Measurements from ENCODE around the gene LRRC59. TPM values are rescaled to one million over a fixed set of nuclear protein-coding genes. Genes with fewer than 3 reads are reported as not detected.

LRRC59 gene
- total and polyA plus RNA-seq, 2 of the 13 experiments (the other 11 are each of a cell fraction or from before 2014, with no cell fraction given), result 87.3 to 222 TPM

DNA sequence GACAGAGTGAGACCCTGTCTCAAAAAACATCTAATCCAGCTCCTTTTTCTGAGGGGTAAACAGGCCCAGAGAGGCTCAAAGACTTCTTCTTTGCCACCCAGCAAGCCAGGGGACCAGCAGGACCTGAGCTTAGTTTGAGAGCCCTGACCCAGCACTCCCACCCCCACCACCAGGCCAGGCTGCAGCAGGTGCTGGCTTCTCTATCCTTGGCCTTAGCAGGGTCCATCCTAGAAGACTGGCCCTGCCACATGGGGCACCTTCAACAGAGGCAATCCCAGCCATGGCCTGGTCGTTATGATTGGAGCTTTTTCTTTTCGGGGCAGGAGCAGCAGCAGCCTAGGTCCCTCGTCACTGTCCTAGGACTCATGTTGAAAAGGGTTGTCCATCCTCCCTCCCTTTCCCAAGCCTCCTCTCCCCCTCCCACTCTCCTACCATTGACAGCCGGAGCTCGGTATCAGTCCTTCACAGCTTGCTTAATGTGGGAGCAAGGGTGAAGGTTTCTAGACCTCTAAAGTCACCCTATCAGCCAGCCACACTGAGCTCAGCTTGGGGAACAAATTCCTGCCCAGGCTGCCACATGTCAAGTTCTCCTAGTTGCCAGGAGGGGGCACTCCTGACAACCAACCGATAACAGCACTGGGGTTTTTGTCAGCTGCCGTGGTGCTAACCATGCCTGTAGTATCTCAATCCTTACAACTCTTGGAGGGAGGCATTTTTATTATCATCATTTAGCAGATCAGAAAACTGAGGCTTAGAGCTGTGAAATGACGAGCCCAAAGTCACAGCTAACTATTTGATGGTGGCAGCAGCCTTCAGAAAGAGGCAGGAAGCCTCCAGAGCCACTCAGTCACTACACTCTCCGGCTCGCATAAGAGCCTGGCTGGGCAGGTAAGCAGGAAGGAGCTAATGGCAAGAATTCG is 35.5 kb downstream of the LRRC59 start (continued):
- TF ChIP-seq ZNF737 (CRISPR knock-in tag; IDR thresholded peaks at IDR 0.05; ENCODE audit: borderline replicate concordance) (no peak), MIER2 (CRISPR knock-in tag; IDR thresholded peaks at IDR 0.05) (no peak), NR1H2 (CRISPR knock-in tag; IDR thresholded peaks at IDR 0.05; ENCODE audit: borderline replicate concordance, low read depth) (no peak), ZNF260 (CRISPR knock-in tag; IDR thresholded peaks at IDR 0.05; ENCODE audit: borderline replicate concordance, low read depth) (no peak), IRF2 (CRISPR knock-in tag; IDR thresholded peaks at IDR 0.05) (no peak), PCBP1 (IDR thresholded peaks at IDR 0.05; ENCODE audit: borderline replicate concordance, low read depth, low read length) (no peak), CREM (IDR thresholded peaks at IDR 0.05) (no peak), CREM (CRISPR knock-in tag; IDR thresholded peaks at IDR 0.05) (no peak), ATAD3A (CRISPR knock-in tag; IDR thresholded peaks at IDR 0.05) (no peak), LCORL (IDR thresholded peaks at IDR 0.05) (no peak), LCORL (CRISPR knock-in tag; IDR thresholded peaks at IDR 0.05) (peak; percentile 56; the same call in 1 of the 2 replicates), NR2C2 (CRISPR knock-in tag; IDR thresholded peaks at IDR 0.05; ENCODE audit: borderline replicate concordance) (0 out of 2 replicates have a peak, but pooled peaks have one; percentile 21), PPARG (CRISPR knock-in tag; conservative IDR thresholded peaks at IDR 0.05) (peak; percentile 31; the same call in 1 of the 2 replicates), ESRRA (CRISPR knock-in tag; IDR thresholded peaks at IDR 0.05; ENCODE audit: low read depth) (0 out of 2 replicates have a peak, but pooled peaks have one; percentile 61)
- TF ChIP-seq, protein P1, sequence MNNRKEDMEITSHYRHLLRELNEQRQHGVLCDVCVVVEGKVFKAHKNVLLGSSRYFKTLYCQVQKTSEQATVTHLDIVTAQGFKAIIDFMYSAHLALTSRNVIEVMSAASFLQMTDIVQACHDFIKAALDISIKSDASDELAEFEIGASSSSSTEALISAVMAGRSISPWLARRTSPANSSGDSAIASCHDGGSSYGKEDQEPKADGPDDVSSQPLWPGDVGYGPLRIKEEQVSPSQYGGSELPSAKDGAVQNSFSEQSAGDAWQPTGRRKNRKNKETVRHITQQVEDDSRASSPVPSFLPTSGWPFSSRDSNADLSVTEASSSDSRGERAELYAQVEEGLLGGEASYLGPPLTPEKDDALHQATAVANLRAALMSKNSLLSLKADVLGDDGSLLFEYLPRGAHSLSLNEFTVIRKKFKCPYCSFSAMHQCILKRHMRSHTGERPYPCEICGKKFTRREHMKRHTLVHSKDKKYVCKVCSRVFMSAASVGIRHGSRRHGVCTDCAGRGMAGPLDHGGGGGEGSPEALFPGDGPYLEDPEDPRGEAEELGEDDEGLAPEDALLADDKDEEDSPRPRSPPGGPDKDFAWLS (CRISPR knock-in tag; IDR thresholded peaks at IDR 0.05; ENCODE audit: borderline replicate concordance), result no peak
- TF ChIP-seq, protein P2, sequence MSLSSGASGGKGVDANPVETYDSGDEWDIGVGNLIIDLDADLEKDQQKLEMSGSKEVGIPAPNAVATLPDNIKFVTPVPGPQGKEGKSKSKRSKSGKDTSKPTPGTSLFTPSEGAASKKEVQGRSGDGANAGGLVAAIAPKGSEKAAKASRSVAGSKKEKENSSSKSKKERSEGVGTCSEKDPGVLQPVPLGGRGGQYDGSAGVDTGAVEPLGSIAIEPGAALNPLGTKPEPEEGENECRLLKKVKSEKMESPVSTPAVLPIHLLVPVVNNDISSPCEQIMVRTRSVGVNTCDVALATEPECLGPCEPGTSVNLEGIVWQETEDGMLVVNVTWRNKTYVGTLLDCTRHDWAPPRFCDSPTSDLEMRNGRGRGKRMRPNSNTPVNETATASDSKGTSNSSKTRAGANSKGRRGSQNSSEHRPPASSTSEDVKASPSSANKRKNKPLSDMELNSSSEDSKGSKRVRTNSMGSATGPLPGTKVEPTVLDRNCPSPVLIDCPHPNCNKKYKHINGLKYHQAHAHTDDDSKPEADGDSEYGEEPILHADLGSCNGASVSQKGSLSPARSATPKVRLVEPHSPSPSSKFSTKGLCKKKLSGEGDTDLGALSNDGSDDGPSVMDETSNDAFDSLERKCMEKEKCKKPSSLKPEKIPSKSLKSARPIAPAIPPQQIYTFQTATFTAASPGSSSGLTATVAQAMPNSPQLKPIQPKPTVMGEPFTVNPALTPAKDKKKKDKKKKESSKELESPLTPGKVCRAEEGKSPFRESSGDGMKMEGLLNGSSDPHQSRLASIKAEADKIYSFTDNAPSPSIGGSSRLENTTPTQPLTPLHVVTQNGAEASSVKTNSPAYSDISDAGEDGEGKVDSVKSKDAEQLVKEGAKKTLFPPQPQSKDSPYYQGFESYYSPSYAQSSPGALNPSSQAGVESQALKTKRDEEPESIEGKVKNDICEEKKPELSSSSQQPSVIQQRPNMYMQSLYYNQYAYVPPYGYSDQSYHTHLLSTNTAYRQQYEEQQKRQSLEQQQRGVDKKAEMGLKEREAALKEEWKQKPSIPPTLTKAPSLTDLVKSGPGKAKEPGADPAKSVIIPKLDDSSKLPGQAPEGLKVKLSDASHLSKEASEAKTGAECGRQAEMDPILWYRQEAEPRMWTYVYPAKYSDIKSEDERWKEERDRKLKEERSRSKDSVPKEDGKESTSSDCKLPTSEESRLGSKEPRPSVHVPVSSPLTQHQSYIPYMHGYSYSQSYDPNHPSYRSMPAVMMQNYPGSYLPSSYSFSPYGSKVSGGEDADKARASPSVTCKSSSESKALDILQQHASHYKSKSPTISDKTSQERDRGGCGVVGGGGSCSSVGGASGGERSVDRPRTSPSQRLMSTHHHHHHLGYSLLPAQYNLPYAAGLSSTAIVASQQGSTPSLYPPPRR (CRISPR knock-in tag; IDR thresholded peaks at IDR 0.05; ENCODE audit: borderline replicate concordance), result no peak
- TF ChIP-seq, protein P3, sequence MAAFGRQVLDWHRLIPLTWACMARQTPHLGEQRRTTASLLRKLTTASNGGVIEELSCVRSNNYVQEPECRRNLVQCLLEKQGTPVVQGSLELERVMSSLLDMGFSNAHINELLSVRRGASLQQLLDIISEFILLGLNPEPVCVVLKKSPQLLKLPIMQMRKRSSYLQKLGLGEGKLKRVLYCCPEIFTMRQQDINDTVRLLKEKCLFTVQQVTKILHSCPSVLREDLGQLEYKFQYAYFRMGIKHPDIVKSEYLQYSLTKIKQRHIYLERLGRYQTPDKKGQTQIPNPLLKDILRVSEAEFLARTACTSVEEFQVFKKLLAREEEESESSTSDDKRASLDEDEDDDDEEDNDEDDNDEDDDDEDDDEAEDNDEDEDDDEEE (CRISPR knock-in tag; IDR thresholded peaks at IDR 0.05), result 0 out of 2 replicates have a peak, but pooled peaks have one; percentile 43
- TF ChIP-seq, protein P4, sequence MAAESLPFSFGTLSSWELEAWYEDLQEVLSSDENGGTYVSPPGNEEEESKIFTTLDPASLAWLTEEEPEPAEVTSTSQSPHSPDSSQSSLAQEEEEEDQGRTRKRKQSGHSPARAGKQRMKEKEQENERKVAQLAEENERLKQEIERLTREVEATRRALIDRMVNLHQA (CRISPR knock-in tag; IDR thresholded peaks at IDR 0.05), result no peak

Data from HepG2 (cell line).